A204.1 (cell line): ENCODE measurements around the gene CYP4A22.
"Not testable (repeated sequence)": the region's sequence is repeated elsewhere in the genome, so short reads cannot be mapped to it uniquely, and the experiment has no call there.

Source experiments
- FAIRE-seq: peaks from 2 replicates; lab custom pipeline; 2012; peaks lifted over from hg19 to GRCh38; lab: Jason Lieb, UNC

Gene CYP4A22

DNA sequence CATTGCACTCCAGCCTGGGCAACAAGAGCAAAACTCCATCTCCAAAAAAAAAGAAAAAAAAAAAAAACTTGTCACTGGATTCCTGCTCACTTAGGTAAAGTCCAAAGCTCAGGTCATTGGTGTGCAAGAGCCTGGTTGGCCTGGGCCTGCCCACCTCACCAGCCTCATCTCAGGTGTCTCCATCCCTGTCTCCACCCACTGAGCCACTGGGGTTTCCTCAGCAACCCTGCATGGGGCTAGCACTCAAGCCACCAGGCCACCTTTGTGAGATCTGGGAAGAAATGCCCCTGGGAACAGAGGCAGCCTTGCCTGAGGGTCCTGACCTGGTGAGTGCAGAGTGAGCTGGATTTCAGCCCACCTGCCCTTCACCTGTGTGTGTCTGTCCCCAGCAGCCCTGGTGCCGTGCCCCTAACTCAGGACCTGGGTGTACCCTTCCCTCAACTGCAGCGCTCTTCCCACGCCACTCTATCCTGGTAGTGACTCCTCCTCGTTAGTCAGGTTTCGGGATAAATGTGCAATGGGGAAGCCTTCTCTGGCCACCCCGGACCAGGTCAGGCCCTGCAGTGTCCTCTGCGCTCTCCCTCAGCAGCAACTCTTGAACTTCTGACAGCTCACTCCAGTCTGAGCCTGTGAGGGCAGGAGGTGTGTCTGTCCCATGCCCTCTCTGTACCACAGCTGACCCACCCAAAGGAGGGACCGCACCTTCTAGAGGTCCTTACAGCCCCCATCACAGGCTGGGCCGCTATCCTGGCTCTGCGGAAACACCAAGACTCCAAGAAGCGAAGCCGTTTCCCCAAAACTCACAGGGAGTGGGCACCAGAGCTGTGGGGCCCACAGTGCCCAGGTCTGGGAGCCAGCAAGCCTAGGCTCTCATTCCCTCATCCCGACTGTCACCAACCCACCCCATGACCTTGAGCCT, 49.3 kb downstream of the CYP4A22 start:
- no peak for FAIRE-seq

DNA sequence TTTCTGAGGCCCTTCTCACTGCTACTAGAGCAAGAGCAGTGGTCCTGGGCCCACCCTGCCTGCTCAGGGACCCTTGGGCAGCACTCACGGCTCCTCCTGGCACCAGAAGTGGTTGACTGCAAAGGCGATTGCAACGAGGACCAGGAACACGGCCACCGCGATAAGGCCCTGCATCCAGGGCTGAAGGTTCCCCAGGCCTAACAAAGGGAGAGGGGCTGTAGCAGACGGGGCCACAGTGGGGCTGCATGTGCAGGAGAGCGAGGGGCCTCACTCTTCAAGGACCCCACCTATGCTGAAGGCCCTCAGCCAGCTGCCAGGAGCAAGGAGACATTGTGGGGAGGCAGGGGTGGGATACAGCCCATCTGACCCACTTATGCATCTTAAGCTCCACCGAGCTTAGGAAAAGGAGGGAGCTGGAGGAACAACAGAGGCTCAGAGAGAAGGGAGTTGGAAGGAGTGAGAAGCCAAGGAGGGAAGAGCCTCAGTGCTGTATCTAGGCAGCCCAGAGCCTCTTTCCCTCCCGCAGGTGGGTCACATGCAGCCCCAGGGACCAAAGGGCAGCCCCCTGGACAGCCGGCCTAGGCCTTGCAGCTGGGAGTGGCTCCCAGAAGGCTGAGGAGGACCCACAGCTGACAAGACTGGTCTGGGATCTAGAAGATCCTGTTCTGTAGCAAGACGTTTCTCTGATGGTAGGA, 50.1 kb downstream of the CYP4A22 start:
- no peak for FAIRE-seq

DNA sequence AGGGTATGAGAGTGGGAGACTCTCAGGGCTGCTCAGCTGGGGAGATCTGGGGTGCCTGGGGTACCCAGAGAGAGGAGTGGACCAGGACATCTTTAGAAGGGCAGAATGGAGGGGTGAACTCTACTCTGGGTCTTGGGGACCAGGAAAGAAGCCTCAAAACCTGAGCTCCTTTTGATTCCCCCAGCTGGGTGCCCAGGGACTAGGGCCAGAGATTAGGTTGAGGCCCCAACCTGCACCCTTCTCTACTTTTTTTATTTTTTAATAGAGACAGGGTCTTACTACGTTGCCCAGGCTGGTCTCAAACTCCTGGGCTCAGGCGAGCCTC, 50.6 kb downstream of the CYP4A22 start:
- no peak for FAIRE-seq

DNA sequence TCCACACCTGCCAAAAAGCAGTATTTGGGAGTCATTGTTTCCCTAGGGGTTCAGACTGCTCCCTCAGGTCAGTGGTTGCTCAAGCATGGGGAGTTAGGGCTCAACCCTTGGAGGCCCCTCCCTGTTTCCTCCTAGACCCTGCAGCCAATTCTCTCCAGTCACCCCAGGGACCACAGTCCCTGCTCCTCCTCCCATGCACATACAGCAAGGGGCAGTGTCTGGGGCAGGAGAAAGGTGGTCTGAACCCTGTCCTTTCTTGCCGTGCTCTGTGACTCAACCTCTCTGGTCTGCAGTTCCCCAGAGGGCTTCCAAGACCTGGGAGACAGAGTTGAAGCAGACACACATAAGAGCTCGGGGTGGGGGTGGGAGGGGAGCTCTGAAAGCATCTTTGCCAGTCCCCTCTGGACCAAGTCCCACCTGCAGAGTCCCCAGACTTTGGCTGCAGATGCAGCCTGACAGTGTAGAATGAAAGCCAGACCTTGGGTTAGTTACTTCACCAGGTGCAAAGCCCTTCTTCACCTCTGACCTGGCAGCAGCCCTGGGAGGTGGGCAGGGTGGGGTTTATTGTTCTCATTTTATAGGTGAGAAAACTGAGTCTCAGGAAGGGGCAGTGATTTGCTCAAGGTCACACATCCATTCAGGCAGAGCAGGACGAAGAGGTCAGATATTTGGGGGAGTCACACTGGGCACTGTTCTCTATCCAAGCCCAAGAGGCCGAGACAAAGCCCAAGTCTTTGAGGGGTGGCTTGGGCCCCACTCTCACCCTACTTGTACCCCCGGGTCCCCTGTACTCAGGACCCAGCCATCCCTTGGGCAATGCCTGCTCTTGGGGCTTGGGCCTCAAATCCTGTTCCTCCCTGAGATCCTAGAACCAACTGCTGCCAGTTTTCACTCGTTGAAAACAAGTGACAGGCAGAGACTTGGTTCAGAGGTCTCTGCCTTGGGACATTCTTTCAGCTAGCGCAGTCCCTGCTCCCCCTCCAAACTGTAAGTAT, 51.8 kb downstream of the CYP4A22 start:
- no peak for FAIRE-seq

DNA sequence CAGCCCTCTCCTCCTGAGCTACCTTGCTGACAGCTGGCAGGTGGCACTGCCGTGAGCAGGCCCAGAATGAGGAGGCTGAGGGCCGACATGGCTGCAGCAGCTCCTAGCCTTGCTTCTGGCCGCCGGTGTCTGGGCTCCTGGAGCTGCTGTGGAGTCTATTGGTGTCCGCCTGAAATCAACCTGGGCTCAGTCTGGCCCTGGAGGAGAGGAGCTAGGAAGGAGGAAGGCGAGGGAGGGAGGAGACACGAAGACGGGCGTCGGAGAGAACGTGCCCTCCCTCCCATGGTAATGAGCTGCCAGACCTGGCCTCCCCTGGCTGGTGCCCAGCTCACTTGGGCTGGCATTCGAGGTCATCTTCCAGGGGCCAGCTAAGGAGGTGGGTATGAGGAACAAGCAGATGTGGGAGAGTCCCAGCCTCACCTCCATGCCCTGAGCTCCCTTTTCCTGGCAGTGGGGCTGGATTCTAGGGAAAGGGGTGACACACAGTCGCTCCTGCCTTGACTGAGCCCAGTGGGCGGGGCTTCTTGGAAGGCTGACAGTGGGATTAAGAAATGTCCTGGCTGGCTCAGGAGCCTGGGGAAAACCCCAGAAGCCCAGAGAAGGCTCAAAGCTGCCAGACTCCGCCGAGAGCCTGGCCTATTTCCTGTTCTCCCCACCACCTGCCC, 52.7 kb downstream of the CYP4A22 start, which contains the start of gene PDZK1IP1:
TSS of gene PDZK1IP1 (minus strand) at position 193 of the 665 bp plus-strand sequence. CDS start at position 89, 104 bp downstream.
- no peak for FAIRE-seq

DNA sequence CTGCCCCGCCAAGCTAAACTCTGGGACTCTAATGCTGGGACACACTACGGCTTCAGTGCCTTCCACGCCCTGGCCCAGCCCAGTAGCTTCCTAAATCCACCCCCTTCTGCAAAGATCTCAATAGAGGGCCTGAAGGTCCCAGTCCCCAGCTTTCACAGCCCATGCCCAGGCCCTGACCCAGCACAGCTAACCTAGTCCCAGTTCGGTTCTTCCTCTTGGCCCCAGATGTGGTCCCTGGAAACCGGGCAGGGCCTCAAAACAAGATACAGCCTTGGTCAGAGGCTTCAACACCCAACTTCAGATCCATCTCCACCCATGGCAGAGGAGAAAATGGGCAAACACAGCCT, 53.2 kb downstream of the CYP4A22 start:
- FAIRE-seq: no peak

DNA sequence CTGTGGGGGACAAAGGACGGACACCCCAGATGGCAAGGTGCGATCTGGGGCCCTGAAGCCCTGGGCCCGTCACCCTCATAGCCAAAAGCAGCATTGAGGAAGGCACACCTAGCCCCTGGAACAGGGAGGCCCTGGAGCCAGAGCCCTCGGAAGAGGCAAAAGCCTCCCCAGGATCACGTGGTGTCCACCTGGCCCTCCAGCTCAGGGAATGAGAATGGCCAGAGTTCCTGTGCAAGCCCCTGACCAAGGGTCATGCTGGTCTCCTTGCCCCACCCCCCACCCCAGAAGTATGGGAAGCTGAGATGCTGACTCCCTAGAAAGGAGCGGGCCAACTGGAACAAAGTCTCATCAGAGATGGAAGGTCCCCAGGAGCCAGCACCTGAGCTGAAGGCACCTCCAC, 53.6 kb downstream of the CYP4A22 start:
- no peak for FAIRE-seq

DNA sequence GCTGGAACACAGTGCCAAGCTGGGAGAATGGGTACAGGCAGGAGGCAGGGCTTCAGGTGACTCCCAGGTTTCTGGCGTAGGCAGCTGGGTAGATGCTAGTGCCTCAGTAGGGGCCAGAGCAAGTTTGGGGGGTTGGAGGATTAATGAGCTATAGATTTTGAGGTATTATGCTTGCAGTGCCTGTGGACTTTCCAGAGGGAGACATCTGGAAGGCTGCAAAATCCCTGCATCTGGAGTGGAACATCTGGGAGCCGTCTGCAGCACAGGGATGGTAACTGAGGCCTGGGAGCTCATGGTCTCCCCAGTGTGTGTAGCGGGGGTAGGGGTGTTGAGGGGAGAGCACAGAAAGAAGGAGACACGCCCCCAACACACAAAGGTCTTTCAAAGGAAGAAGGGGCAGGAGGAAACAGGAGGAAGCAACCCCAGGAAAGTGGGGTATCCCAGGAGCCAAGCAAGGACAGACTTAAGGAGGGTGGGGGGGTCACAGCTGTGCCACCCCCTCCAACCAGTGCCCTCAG, 54.8 kb downstream of the CYP4A22 start:
- FAIRE-seq: no peak

DNA sequence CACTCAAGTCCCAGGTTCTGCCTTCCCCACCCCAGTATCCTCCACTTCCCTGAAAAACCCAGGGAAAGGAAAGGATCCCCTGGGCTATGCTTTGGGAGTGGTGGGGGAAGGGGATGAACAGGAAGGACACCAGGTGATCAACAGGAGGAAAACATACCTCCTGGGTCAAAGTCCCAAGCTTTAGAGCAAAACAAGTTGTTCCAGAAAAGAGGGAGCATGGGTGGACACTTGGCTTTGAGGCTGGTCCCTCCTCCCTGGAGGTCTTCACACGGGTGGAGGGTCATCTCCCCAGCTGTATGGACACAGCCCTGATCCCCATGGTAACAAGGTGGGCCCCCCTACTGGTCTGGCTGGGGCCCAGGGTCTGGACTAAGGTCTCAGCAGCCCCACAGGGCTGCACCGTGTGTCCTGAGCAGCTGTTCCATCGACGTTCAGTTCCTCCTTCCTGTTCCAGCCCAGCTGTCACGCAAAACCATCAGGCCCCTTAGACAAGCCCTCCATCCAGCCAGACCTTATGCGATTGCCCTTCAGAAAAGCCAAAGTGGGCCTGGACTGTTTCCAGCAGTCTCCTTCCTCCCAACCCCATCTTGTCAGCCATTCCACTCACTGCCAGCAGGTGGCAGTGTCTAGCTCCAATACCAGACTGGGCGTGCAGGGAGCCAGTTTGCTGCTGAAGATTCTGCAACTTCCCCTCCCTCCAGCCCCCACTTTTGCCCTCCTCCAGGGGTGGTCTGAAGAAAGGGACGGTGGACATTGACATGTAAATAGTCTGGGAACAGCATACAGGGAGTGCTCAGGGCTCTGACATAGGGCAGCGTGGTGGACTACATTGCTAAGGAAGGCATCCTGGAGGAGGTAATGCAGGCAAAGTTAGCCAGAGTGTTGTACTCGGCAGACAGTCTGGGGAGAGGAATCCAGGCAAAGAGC, 55.5 kb downstream of the CYP4A22 start:
- no peak for FAIRE-seq

DNA sequence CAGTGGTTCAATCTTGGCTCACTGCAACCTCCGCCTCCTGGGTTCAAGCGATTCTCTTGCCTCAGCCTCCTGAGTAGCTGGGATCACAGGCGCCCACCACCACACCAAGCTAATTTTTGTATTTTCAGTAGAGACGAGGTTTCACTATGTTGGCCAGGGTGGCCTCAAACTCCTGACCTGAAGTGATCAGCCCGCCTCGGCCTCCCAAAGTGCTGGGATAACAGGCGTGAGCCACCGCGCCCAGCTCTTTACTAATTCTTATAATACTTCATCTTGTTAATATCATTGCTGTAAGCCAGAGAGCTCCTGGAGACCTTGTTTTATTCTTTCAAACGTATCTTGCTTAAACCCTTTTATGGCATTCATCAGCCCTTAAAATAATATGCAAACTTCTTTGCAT, 56.3 kb downstream of the CYP4A22 start:
- not testable (repeated sequence) for FAIRE-seq

DNA sequence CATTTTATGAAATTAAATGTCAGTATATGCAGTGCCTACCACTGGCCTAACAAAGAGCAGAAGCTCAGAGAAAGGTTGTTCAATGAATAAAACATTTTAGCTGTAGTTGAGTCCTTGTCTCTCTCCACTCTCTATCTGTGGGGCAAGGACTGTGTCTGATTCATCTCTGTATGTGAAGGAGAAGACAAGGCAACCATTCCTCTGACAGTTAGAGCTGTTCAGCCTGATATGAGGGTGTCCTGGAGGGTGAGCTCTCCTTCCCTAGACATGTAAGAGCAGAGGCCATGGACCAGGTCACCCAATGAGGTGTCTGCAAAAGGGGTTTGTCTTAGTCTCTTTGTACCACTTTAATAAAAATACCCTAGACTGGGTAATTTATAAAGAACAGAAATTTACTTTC, 57.1 kb downstream of the CYP4A22 start:
- FAIRE-seq: no peak

DNA sequence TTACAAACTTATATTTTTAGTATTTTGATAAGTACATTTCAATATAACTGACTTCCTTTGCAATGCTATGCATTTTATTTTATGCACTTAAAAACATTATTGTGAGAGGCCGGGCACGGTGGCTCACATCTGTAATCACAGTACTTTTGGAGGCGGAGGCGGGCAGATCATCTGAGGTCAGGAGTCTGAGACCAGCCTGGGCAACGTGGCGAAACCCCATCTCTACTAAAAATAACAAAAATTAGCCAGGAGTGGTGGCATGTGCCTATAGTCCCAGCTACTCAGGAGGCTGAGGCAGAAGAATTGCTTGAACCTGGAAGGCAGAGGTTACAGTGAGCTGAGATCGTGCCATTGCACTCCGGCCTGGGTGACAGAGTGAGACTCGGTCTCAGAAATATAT, 58.7 kb downstream of the CYP4A22 start:
- not testable (repeated sequence) for FAIRE-seq

DNA sequence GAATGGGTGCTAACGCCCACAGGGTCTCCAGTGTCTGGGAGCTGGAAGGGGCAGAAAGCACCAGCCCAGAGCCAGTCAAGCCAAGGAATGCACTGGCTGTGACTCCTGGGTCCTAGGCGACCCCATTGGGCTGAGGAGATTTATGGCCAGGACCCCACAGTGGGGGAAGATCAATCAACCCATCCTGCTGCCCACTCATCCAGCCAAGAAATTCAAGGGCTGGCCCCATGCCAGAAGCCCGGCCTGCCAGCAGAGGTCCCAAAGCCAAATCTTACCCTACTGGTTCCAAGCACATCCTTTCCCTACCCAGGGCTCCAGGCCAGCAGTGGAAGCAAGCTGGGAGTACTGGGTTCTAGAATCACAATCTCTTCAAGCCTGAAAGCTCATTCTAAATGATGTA, 59.4 kb downstream of the CYP4A22 start:
- no peak for FAIRE-seq

DNA sequence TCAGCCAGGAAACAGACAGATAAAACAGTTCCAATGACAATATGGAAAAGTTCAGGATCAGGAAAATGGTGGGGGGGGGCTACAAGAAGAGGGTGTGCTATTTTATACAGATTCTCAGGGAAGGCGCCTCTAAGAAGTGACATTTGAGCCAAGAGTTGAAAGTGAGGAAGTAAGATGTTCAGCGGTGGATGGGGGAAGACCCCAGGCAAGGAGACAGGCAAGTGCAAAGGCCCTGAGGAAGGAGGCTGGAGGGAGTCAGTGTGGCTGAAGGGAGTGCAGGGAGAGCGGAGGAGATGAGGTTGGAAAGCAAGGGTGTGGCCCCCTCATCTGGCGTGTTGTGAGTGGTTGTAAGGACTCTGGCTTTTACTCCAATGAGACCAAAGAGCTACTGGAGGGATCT, 61.0 kb downstream of the CYP4A22 start:
- FAIRE-seq: no peak
